Stomach (tissue), 9 donors: ENCODE results near the gene TBC1D14. TPM values are rescaled to one million over a fixed set of nuclear protein-coding genes. Genes with fewer than 3 reads are reported as not detected.
A peak's percentile ranks its signal among the peaks of the same experiment; 100 is the strongest.

ENCODE experiments used
- DNase-seq, 2 donors: peaks; one replicate each; pipeline versions ENCODE4 v3.0.0 to v3.0.0-alpha.2; 2013 to 2019
- H3K27ac ChIP-seq, 5 donors: fragments of 200-600 bp in 4 of 5; sonication (generic) in 4 of 5; one replicate each; pipeline ENCODE4 v1.5.1; 2013 to 2019; ENCODE audit warnings: mild to moderate bottlenecking in 1 of 5, moderate library complexity in 1 of 5
- H3K27me3 ChIP-seq, 3 donors: fragments of 200-600 bp; sonication (generic); one replicate each; pipeline ENCODE4 v1.5.1; 2017 to 2019; ENCODE audit warnings: mixed run types in 1 of 3
- H3K36me3 ChIP-seq, 4 donors: fragments of 200-600 bp; sonication (generic); 1 replicate in 3 of 4; 2 replicates in 1 of 4; pipeline ENCODE4 v1.5.1; 2016 to 2019
- H3K4me1 ChIP-seq, 4 donors: fragments of 200-600 bp; sonication (generic); one replicate each; pipeline ENCODE4 v1.5.1; 2016 to 2019
- H3K4me3 ChIP-seq, 4 donors: fragments of 200-600 bp; sonication (generic) in 3 of 4; one replicate each; pipeline ENCODE4 v1.5.1; 2016 to 2019; ENCODE audit warnings: mild to moderate bottlenecking in 1 of 4
- H3K9me3 ChIP-seq, 4 donors: fragments of 200-600 bp; sonication (generic); one replicate each; pipeline ENCODE4 v1.5.1; 2016 to 2019
- CTCF ChIP-seq, 7 experiments: fragments of 450-650 bp in 4 of 7; fragments of 200-600 bp in 3 of 7; sonication (generic) in 3 of 7; IDR thresholded peaks; one replicate each; pipeline ENCODE4 v1.5.1; 2016 to 2019; ENCODE audit warnings: antibody characterized with exemption in 7 of 7, control low read depth in 2 of 7, mild to moderate bottlenecking in 1 of 7
- EP300 ChIP-seq: sonication (generic); formaldehyde crosslinking; IDR thresholded peaks from one replicate; pipeline ENCODE4 v1.6.1; 2017; ENCODE audit warnings: antibody characterized with exemption
- POLR2A ChIP-seq, 4 donors: fragments of 450-650 bp; IDR thresholded peaks; one replicate each; pipeline ENCODE4 v1.6.1; 2016; ENCODE audit warnings: antibody characterized with exemption in 4 of 4, control low read depth in 2 of 4, mild to moderate bottlenecking in 1 of 4, moderate library complexity in 1 of 4
- POLR2AphosphoS5 ChIP-seq, 3 donors: sonication (generic); formaldehyde crosslinking; IDR thresholded peaks; one replicate each; pipeline ENCODE4 v1.6.1; 2016; ENCODE audit warnings: antibody characterized with exemption in 3 of 3
- WGBS, 5 donors: extraction: QIAGEN DNeasy Blood & Tissue Kit in 3 of 5; methylation state at CpG; one replicate each; pipeline versions ENCODE4 v1.1.5 to v1.1.7; 2013 to 2018; 5-methylcytosine and 5-hydroxymethylcytosine counted together
- intact Hi-C: fragments of 100-400 bp; cut with DNase I; formaldehyde crosslinking; loops from one replicate; pipeline ENCODE4 v1.15.1; 2023; ENCODE audit warnings: low total_unique reads
- polyA plus RNA-seq, 3 donors: library from polyadenylated mRNA; stranded (reverse); fragments of 200-250 nt; gene quantifications; one replicate each; pipeline ENCODE4 v1.2.3, GENCODE V29; 2013
- total RNA-seq, 5 donors: library from RNA; depleted of rRNA; stranded (reverse); fragments of >200 nt; gene quantifications; one replicate each; pipeline versions ENCODE4 v1.1.0 to v1.2.3, GENCODE V29; 2014 to 2016
- donor health status: healthy with polysubstance abuse.
- donor health status: Bipolar disorder and iron deficiency.
- donor health status: healthy.

The TBC1D14 gene
- total and polyA plus RNA-seq, 8 donors = 19.5 to 72.4 (median 40.4) TPM

DNA sequence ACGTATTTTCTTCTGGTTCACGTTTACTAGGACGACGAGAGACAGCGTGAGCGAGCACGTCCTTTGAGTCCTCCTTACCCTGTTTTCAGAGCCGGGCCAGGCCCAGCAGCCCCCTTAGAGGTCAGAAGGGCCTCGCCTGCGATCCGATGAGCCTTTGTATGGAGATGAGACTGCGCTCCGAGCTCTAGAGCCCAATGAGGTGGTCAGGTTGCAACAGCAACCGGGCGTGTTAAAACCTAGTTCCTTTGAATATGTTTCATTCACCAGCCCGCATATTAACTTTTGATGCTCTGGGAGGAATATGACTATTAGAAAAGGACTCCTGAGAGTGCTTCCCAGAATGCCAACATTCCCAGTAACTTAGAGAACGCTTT, 77.9 kb downstream of the TBC1D14 start:
- 2 to 5% (median 3%) methylated on average over 17 of the region's 17 CpGs for WGBS, 5 donors
- DNase-seq = no peak
- Histone ChIP-seq H3K27me3 (no peaks in the 10 kb centered on the region), H3K36me3 (no peaks in the 10 kb centered on the region), H3K4me1 (peaks cover 69 to 92% (median 86%) of the 10 kb centered on the region in 4 donors), H3K4me3 (peak overlapping the region; percentile 65 to 83 (median 76)), H3K27ac (peak overlapping the region; percentile 76 to 96 (median 94)), H3K9me3 (no peaks in the 10 kb centered on the region)
- no peak for TF ChIP-seq POLR2A (IDR thresholded peaks at IDR 0.05)
- TF ChIP-seq POLR2AphosphoS5 (IDR thresholded peaks at IDR 0.05) = no peak
- TF ChIP-seq CTCF (IDR thresholded peaks at IDR 0.05) = no peak
- TF ChIP-seq EP300 = no peak
- intact Hi-C loops = loop anchor here (10.0 kb wide), 1 partner anchor 57 kb away; the partner anchor contains the start of gene TADA2B

DNA sequence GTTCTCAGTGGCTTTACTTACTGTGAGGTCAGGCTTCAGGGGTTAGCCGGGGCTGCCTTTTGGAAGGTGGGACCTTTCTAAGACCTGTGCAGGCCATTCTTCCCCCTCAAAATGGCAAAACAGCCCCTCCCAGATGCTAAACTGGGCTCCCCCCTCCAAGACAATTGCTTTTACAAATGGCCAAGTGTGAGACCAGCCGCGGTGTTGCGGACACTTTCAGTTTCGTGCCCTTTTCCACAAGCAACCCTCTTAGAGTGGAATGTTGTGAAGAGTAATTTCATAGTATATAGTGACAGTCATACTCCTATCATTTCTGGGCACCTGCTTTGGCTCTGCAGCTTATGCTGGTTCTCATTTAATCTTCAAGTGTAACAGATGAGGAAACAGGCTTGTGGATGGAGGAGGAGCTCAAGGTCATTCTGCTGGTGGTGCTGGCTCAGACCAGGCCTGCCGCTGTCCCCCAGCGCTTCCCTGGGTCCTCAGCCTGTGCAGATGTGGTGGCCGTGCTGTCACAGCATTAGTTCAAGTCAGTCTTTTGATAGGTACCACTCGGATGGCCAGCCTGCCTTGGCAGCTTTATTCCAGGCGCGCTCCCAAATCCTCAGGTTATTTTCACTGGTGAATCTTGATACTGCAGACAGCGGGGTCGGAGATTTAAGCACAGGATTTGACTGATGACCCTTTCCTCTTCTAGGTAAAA, 78.5 kb downstream of the TBC1D14 start:
- peak overlapping the region; percentile 65 to 83 (median 76) for H3K4me3 ChIP-seq
- TF ChIP-seq CTCF (IDR thresholded peaks at IDR 0.05) (no peak), EP300 (no peak), POLR2AphosphoS5 (IDR thresholded peaks at IDR 0.05) (no peak), POLR2A (IDR thresholded peaks at IDR 0.05) (no peak)
- no peak for DNase-seq
- WGBS, 5 donors = 44 to 52% (median 50%) methylated on average over 10 to 13 of the region's 13 CpGs
- H3K27me3 ChIP-seq = no peaks in the 10 kb centered on the region
- intact Hi-C loops = loop anchor here (10.0 kb wide), 1 partner anchor 57 kb away; the partner anchor contains the start of gene TADA2B
- peaks cover 72 to 92% (median 91%) of the 10 kb centered on the region in 4 donors for H3K4me1 ChIP-seq
- H3K9me3 ChIP-seq = no peaks in the 10 kb centered on the region
- H3K36me3 ChIP-seq = peaks cover 0 to under 1% (median 0%) of the 10 kb centered on the region in 4 donors
- H3K27ac ChIP-seq = peak overlapping the region; percentile 76 to 96 (median 94)

DNA sequence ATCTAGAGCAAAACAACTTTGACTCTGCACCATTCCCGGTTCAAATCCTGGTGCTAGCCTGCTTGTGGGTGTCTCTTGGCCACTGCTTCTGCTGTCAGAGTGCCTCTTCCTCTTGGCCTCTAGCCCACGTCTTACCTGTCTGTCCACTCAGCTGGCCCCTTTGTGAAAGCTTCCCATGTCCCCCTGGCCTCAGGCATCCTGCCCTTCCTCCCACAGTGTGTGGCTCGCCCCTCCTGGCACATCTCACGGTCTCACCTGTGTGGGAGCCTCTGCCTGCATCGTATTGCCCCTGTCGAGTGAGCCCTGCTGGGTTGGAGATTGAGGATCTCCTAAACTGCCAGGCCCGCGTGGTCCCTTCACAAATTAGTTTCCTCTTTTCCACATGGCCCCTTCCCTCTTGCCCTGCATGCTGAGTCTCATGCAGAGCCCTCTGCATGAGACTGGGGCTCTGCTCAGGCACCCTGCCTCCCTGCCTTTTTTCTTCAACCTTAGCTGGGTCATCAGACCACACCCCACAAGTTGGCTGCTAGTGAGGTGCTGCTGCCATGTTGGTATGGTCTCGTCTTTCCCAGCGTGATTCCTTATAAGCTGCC, 79.8 kb downstream of the TBC1D14 start:
- 76 to 85% (median 83%) methylated on average over 10 of the region's 10 CpGs for WGBS, 5 donors
- H3K9me3 ChIP-seq = no peaks in the 10 kb centered on the region
- DNase-seq = no peak
- H3K27me3 ChIP-seq = no peaks in the 10 kb centered on the region
- no peak for TF ChIP-seq CTCF (IDR thresholded peaks at IDR 0.05)
- no peak for TF ChIP-seq POLR2AphosphoS5 (IDR thresholded peaks at IDR 0.05)
- no peak for TF ChIP-seq POLR2A (IDR thresholded peaks at IDR 0.05)
- TF ChIP-seq EP300 = no peak
- H3K36me3 ChIP-seq = peaks cover 4 to 14% (median 8%) of the 10 kb centered on the region in 4 donors
- no peak overlapping the region for H3K4me3 ChIP-seq
- peaks cover 67 to 86% (median 85%) of the 10 kb centered on the region in 4 donors for H3K4me1 ChIP-seq
- intact Hi-C loops = loop anchor here (10.0 kb wide), 1 partner anchor 55 kb away; the partner anchor contains the start of gene TADA2B
- peak overlapping the region in 1 of 5 donors; percentile 94 for H3K27ac ChIP-seq

GRCh38 chr4:6990661-6991060, 81.0 kb downstream of the TBC1D14 start:
- Histone ChIP-seq H3K4me3 (no peak overlapping the region), H3K9me3 (no peaks in the 10 kb centered on the region), H3K36me3 (peaks cover 16 to 26% (median 21%) of the 10 kb centered on the region in 4 donors), H3K27me3 (no peaks in the 10 kb centered on the region), H3K27ac (peak overlapping the region in 2 of 5 donors; percentile 23 to 30), H3K4me1 (peaks cover 55 to 74% (median 72%) of the 10 kb centered on the region in 4 donors)
- intact Hi-C loops = no loop called here
- DNase-seq = no peak
- no peak for TF ChIP-seq POLR2AphosphoS5 (IDR thresholded peaks at IDR 0.05)
- no peak for TF ChIP-seq CTCF (IDR thresholded peaks at IDR 0.05)
- TF ChIP-seq EP300 = no peak
- TF ChIP-seq POLR2A (IDR thresholded peaks at IDR 0.05) = no peak
- 39 to 75% (median 62%) methylated on average over 6 of the region's 6 CpGs for WGBS, 5 donors
